ENCODE measurements around the gene ZNF22.

DNA sequence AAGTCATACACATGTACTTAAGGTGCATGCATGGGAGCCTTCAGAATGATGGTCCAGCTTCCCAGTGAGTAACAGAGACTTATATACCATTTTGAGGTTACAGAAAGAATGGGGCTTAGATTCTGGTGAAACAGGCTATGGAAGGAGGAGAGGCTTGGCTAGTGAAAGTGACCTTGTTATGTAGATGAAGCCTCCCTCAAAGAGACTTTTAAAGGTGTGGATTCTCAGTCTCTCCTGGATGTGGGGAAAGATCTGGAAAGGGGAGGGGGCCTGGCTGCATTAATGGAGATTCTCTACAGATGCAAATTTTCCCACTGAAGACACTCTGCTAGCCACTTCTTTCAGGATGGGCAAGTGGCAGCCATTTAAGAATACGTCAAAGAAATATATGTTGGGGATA is 35.6 kb upstream of the ZNF22 start:
- TF ChIP-seq, protein P1, sequence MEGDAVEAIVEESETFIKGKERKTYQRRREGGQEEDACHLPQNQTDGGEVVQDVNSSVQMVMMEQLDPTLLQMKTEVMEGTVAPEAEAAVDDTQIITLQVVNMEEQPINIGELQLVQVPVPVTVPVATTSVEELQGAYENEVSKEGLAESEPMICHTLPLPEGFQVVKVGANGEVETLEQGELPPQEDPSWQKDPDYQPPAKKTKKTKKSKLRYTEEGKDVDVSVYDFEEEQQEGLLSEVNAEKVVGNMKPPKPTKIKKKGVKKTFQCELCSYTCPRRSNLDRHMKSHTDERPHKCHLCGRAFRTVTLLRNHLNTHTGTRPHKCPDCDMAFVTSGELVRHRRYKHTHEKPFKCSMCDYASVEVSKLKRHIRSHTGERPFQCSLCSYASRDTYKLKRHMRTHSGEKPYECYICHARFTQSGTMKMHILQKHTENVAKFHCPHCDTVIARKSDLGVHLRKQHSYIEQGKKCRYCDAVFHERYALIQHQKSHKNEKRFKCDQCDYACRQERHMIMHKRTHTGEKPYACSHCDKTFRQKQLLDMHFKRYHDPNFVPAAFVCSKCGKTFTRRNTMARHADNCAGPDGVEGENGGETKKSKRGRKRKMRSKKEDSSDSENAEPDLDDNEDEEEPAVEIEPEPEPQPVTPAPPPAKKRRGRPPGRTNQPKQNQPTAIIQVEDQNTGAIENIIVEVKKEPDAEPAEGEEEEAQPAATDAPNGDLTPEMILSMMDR (IDR thresholded peaks at IDR 0.05): no peak
- TF ChIP-seq EP300 (IDR thresholded peaks at IDR 0.05): no peak
- TF ChIP-seq POLR2A (IDR thresholded peaks at IDR 0.05): no peak
